Fibroblast of villous mesenchyme (primary cell): Measurements from ENCODE around the gene GPR15LG. TPM values are rescaled to one million over a fixed set of nuclear protein-coding genes. Genes with fewer than 3 reads are reported as not detected.

ENCODE experiments used
- DNase-seq: peaks from one replicate; pipeline ENCODE4 v3.0.0-alpha.2; 2010; ENCODE audit warnings: low read depth
- H3K4me3 ChIP-seq: 2 replicates; pipeline ENCODE4 v1.5.1; 2011; ENCODE audit warnings: low read depth, mild to moderate bottlenecking, low read length
- CTCF ChIP-seq: IDR thresholded peaks from 2 replicates; pipeline ENCODE4 v1.5.1; 2012; ENCODE audit warnings: low read depth, mild to moderate bottlenecking, low read length; ENCODE audit not compliant: insufficient read depth
- total RNA-seq: library from RNA; depleted of rRNA; stranded (reverse); fragments of >200 nt; gene quantifications from 2 replicates; pipeline ENCODE4 v1.2.3, GENCODE V29; 2012

Gene GPR15LG
- total RNA-seq, 1 donor = not detected

GRCh38 chr10:84172467-84173356, 889 bp upstream of the GPR15LG start:
- no peak for TF ChIP-seq CTCF
- DNase-seq = no peak
- no peak overlapping the region for H3K4me3 ChIP-seq

GRCh38 chr10:84175436-84175835, 1.8 kb downstream of the GPR15LG start:
- H3K4me3 ChIP-seq = no peak overlapping the region
- no peak for TF ChIP-seq CTCF
- no peak for DNase-seq

GRCh38 chr10:84176351-84176750, 2.8 kb downstream of the GPR15LG start:
- no peak for TF ChIP-seq CTCF
- no peak for DNase-seq
- no peak overlapping the region for H3K4me3 ChIP-seq

GRCh38 chr10:84176836-84177474, 3.4 kb downstream of the GPR15LG start:
- DNase-seq = no peak
- H3K4me3 ChIP-seq = no peak overlapping the region
- no peak for TF ChIP-seq CTCF

GRCh38 chr10:84177541-84178141, 4.0 kb downstream of the GPR15LG start:
- TF ChIP-seq CTCF = no peak
- H3K4me3 ChIP-seq = no peak overlapping the region

GRCh38 chr10:84178160-84178609, 4.6 kb downstream of the GPR15LG start:
- no peak for DNase-seq
- no peak for TF ChIP-seq CTCF
- no peak overlapping the region for H3K4me3 ChIP-seq

More at GRCh38 chr10:84177541-84178141, 4.0 kb downstream of the GPR15LG start:
- DNase-seq = no peak
